ENCODE results near the gene DHRSX.

DNA sequence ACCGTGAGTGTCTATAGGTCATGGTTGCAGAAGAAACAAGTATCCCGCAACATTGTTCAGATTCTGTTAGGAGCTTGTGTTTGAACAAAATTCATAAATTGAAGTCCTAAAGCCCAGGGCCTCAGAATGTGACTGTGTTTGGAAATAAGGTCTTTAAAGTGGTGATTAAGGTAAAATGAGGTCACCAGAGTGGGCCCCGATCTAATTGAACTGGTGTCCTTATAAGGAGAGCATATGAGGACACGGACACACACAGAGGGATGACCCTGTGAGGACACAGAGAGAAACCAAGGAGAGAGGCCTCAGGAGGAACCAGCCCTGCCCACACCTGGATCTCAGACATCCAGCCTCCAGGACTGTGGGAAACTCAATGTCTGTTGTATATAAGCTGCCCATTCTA is 76.9 kb downstream of the DHRSX start:
- TF ChIP-seq, protein P1, sequence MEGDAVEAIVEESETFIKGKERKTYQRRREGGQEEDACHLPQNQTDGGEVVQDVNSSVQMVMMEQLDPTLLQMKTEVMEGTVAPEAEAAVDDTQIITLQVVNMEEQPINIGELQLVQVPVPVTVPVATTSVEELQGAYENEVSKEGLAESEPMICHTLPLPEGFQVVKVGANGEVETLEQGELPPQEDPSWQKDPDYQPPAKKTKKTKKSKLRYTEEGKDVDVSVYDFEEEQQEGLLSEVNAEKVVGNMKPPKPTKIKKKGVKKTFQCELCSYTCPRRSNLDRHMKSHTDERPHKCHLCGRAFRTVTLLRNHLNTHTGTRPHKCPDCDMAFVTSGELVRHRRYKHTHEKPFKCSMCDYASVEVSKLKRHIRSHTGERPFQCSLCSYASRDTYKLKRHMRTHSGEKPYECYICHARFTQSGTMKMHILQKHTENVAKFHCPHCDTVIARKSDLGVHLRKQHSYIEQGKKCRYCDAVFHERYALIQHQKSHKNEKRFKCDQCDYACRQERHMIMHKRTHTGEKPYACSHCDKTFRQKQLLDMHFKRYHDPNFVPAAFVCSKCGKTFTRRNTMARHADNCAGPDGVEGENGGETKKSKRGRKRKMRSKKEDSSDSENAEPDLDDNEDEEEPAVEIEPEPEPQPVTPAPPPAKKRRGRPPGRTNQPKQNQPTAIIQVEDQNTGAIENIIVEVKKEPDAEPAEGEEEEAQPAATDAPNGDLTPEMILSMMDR (IDR thresholded peaks at IDR 0.05) = no peak
- TF ChIP-seq POLR2A (IDR thresholded peaks at IDR 0.05) = no peak

All from prostate gland (tissue), 2 donors.